Measurements from ENCODE around the gene DGKZ. TPM values are rescaled to one million over a fixed set of nuclear protein-coding genes. Genes with fewer than 3 reads are reported as not detected.

Gene DGKZ
- total RNA-seq (2014; rRNA removed; shearing (Covaris generic)) (148 and 170 TPM in 2 replicates), polyA plus RNA-seq (2016; fragmentation: Nextera tagmentation; extraction: Ambion mirVana) (45.1 and 45.7 TPM in 2 replicates)
- long read RNA-seq, partial matches to known transcripts = 4 of 6 reads
- long read RNA-seq, other reads (novel, unspliced or antisense) = 2 of 6 reads

- peak within 1 kb of the TSS; percentile 82 for H3K4me3 Mint-ChIP-seq
- Histone ChIP-seq H3K27me3 (ENCODE audit: insufficient read depth) (peaks cover 7% of the 10 kb centered on the region; the same call in 1 of the 2 replicates), H3K79me2 (replicated peaks; ENCODE audit: insufficient read depth) (peaks cover 37% of the 10 kb centered on the region), H3K4me2 (peak within 1 kb of the TSS; percentile 92), H3K36me3 (ENCODE audit: insufficient read depth) (no peaks in the 10 kb centered on the region), H2AFZ (no peak within 1 kb of the TSS), H3K4me1 (ENCODE audit: insufficient read depth) (peaks cover 78% of the 10 kb centered on the region), H3K9me2 (ENCODE audit: insufficient read depth) (no peaks in the 10 kb centered on the region), H3K4me3 (peak within 1 kb of the TSS; percentile 80), H3F3A (replicated peaks; ENCODE audit: low read depth) (peaks cover 20% of the 10 kb centered on the region; the same call in 1 of the 2 replicates), H3K27ac (ENCODE audit: low read depth) (no peak within 1 kb of the TSS), H4K20me1 (replicated peaks; ENCODE audit: insufficient read depth) (peaks cover 13% of the 10 kb centered on the region)
- H3K27ac Mint-ChIP-seq = peak within 1 kb of the TSS; percentile 57; the same call in 1 of the 2 replicates
- peaks cover 84% of the 10 kb centered on the region for H3K4me1 Mint-ChIP-seq
- TF ChIP-seq EZH2 (IDR thresholded peaks at IDR 0.05; ENCODE audit: low read depth, unreplicated experiment) = no peak
- TF ChIP-seq STAT1 (IDR thresholded peaks at IDR 0.05; ENCODE audit: unreplicated experiment) = no peak
- TF ChIP-seq POLR2AphosphoS5 (IDR thresholded peaks at IDR 0.05; ENCODE audit: low read depth) = peak; percentile 92
- TF ChIP-seq JUNB (IDR thresholded peaks at IDR 0.05; ENCODE audit: unreplicated experiment) = peak; percentile 15
- no peak for TF ChIP-seq REST (IDR thresholded peaks at IDR 0.05; ENCODE audit: unreplicated experiment)
- TF ChIP-seq CREB1 (CRISPR knock-in tag; IDR thresholded peaks at IDR 0.05; ENCODE audit: low read depth) = peak; percentile 36; the same call in 1 of the 2 replicates
- TF ChIP-seq ZNF462 (CRISPR knock-in tag; IDR thresholded peaks at IDR 0.05) = no peak
- peak; percentile 25 to 83; a peak in 3 of 4 replicates for TF ChIP-seq CTCF (conservative IDR thresholded peaks at IDR 0.05; ENCODE audit: low read depth in 2 of 2)
- no peak for TF ChIP-seq ZNF114 (CRISPR knock-in tag; IDR thresholded peaks at IDR 0.05)
- H3K36me3 Mint-ChIP-seq (ENCODE audit: low read depth) = peaks cover 3% of the 10 kb centered on the region; the same call in 2 of the 3 replicates
- ATAC-seq = peak; percentile 56
- peak; percentile 80 for DNase-seq (ENCODE audit: low spot score)
- H3K9me3 Mint-ChIP-seq = no peaks in the 10 kb centered on the region; the same call in 2 of the 3 replicates
- peaks cover 8% of the 10 kb centered on the region for H3K27me3 Mint-ChIP-seq (ENCODE audit: insufficient read depth, low read depth, poor library complexity)
Measured at GRCh38 chr11:46346886-46347636, at the start of gene DGKZ. TSS of gene DGKZ (plus strand) at chr11:46347463. CDS start at chr11:46347660, 197 bp downstream.

Data from GM23338 (cell line).